ENCODE measurements around the gene CFAP43. TPM values are rescaled to one million over a fixed set of nuclear protein-coding genes. Genes with fewer than 3 reads are reported as not detected.
"Not testable (repeated sequence)": the region's sequence is repeated elsewhere in the genome, so short reads cannot be mapped to it uniquely, and the experiment has no call there.

Gene CFAP43
- total RNA-seq, 4 donors from 2014 or later, result not detected

DNA sequence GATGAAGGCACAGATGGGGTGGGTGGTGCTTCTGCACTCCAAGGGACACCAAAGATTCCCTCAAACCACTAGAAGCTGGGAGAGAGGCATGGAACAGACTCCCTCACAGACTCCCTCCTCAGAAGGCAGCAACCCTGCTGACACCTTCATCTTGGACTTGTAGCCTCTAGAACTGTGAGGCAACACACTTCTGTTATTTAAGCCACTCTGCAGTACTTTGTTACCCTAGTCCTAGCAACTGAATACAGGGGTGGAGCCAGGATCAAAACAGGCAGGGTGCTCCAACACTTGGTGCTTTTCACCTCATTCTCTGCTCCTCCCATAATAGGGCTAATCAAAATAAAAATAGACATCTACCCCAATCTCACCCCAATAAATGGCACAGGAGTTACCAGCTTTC, 20.2 kb upstream of the CFAP43 start:
- Histone ChIP-seq H3K27ac (no peak overlapping the region), H3K36me3 (peaks cover 0 to 2% of the 10 kb centered on the region in 2 donors), H3K4me3 (no peak overlapping the region), H3K9me3 (no peaks in the 10 kb centered on the region), H3K4me1 (peaks cover 16 to 20% of the 10 kb centered on the region in 2 donors), H3K27me3 (peaks cover 0 to 2% (median 0%) of the 10 kb centered on the region in 3 donors)
- TF ChIP-seq, protein P1, sequence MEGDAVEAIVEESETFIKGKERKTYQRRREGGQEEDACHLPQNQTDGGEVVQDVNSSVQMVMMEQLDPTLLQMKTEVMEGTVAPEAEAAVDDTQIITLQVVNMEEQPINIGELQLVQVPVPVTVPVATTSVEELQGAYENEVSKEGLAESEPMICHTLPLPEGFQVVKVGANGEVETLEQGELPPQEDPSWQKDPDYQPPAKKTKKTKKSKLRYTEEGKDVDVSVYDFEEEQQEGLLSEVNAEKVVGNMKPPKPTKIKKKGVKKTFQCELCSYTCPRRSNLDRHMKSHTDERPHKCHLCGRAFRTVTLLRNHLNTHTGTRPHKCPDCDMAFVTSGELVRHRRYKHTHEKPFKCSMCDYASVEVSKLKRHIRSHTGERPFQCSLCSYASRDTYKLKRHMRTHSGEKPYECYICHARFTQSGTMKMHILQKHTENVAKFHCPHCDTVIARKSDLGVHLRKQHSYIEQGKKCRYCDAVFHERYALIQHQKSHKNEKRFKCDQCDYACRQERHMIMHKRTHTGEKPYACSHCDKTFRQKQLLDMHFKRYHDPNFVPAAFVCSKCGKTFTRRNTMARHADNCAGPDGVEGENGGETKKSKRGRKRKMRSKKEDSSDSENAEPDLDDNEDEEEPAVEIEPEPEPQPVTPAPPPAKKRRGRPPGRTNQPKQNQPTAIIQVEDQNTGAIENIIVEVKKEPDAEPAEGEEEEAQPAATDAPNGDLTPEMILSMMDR (IDR thresholded peaks at IDR 0.05 in 4 of 5, conservative IDR thresholded peaks at IDR 0.05 in 1 of 5), result no peak
- TF ChIP-seq POLR2A (IDR thresholded peaks at IDR 0.05), result no peak
- intact Hi-C loops (cut with DNase I; ENCODE audit: low total_unique reads), result loop anchor here (5.0 to 10.0 kb wide), 2 partner anchors 225 to 288 kb away; partner anchors contain the start of gene SLK
- ATAC-seq (no peak), DNase-seq (no peak)
- in situ Hi-C loops (cut with MboI; ENCODE audit: low sequenced_read_pairs in 4 of 4), result no loop called here

DNA sequence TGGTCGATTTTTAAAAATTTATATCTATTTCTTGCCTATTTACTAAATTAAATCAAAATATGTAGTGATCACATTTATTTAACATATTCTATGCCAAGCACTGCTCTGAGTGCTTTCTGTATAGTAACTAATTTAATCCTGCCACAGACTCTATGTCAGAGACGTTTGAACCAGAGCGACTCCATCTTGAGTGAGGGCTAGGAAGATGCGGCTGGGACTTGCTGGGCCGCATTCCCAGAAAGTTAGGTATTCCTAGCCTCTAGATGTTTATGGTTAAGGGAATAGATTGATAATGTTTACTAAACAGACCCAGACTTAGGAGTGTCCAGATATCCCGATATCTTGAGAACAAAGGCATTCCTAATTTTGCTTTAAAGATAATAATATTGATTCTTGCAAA, 19.3 kb upstream of the CFAP43 start:
- Histone ChIP-seq H3K4me1 (peaks cover 7 to 10% of the 10 kb centered on the region in 2 donors), H3K9me3 (no peaks in the 10 kb centered on the region), H3K36me3 (no peaks in the 10 kb centered on the region), H3K27ac (no peak overlapping the region), H3K4me3 (no peak overlapping the region), H3K27me3 (peaks cover 0 to 6% (median 0%) of the 10 kb centered on the region in 3 donors)
- intact Hi-C loops (cut with DNase I; ENCODE audit: low total_unique reads) (loop anchor here (5.0 to 10.0 kb wide), 2 partner anchors 224 to 287 kb away; partner anchors contain the start of gene SLK), in situ Hi-C loops (cut with MboI; ENCODE audit: low sequenced_read_pairs in 4 of 4) (no loop called here)
- TF ChIP-seq, protein P1 (IDR thresholded peaks at IDR 0.05 in 4 of 5, conservative IDR thresholded peaks at IDR 0.05 in 1 of 5), result no peak
- no peak for TF ChIP-seq POLR2A (IDR thresholded peaks at IDR 0.05)
- no peak for DNase-seq
- ATAC-seq, result no peak

DNA sequence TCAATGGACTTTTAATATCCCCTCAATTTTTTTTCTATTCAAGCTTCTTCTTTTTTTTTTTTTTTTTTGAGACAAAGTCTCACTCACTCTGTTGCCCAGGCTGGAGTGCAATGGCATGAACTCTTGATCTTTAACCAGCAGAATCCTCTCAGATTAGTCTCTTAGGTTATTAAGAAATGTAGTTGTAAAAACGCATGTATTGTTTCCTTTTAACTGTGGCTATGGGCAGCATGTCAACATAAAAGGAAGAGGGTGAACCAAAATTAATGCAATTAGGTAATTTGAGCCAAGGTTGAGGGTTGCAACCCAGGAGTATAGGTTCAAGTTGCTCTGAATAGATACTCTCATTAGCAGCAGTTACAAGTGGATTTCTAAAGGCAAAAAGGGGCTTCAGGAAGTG, 18.2 kb upstream of the CFAP43 start:
- no peaks in the 10 kb centered on the region for H3K36me3 ChIP-seq
- peaks cover 0 to 4% of the 10 kb centered on the region in 2 donors for H3K4me1 ChIP-seq
- TF ChIP-seq, protein P1 (IDR thresholded peaks at IDR 0.05 in 4 of 5, conservative IDR thresholded peaks at IDR 0.05 in 1 of 5), result no peak
- TF ChIP-seq POLR2A (IDR thresholded peaks at IDR 0.05), result no peak
- no peak for DNase-seq
- H3K27ac ChIP-seq, result no peak overlapping the region
- H3K9me3 ChIP-seq, result no peaks in the 10 kb centered on the region
- intact Hi-C loops (cut with DNase I; ENCODE audit: low total_unique reads), result loop anchor here (5.0 to 10.0 kb wide), 2 partner anchors 223 to 286 kb away; partner anchors contain the start of gene SLK
- peaks cover 0 to 6% (median 0%) of the 10 kb centered on the region in 3 donors for H3K27me3 ChIP-seq
- H3K4me3 ChIP-seq, result no peak overlapping the region
- in situ Hi-C loops (cut with MboI; ENCODE audit: low sequenced_read_pairs in 4 of 4), result no loop called here
- ATAC-seq, result no peak

DNA sequence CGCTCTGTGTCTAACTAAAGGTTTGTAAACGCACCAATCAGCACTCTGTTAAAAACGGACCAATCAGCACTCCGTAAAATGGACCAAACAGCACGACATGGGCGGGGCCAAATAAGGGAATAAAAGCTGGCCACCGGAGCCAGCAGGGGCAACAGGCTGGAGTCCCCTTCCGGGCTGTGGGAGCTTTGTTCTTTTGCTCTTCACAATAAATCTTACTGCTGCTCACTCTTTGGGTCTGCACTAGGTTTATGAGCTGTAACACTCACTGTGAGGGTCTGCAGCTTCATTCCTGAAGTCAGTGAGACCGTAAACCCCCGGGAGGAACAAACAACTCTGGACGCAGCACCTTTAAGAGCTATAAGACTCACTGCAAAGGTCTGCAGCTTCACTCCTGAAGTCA, 16.8 kb upstream of the CFAP43 start:
- in situ Hi-C loops (cut with MboI; ENCODE audit: low sequenced_read_pairs in 4 of 4); intact Hi-C loops (cut with DNase I; ENCODE audit: low total_unique reads); H3K36me3 ChIP-seq; H3K4me1 ChIP-seq; DNase-seq; H3K9me3 ChIP-seq; H3K27me3 ChIP-seq; ATAC-seq; H3K4me3 ChIP-seq; H3K27ac ChIP-seq: not testable (repeated sequence)

DNA sequence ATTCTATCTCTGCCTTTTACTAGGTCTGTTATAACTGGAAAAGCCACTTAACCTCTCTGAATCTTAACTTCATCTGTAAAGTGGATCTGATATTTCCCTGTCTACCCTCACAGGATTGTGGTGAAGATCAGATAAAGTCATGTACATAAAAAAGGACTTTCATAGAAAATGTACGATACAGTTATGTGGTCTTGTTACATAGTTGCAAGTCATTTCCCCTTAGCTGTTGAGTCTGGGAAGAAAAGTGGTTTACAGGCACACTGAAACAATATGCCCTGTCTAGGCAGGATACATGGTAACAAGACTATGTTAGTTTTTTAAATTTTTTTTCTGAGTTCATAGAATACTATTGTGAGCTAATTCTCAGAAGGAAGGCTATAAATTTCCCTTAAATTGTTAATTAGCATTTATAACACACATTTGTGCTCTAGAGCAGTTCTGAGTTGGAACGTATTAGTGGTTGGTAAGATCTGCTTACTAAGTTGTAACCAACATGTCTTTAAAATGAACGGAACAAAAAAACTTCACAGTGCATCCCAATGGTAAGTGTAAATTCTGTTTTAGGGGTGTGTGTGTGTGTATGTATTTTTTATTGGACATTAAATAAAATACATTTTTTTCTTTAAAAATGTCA, 15.5 kb upstream of the CFAP43 start:
- in situ Hi-C loops (cut with MboI; ENCODE audit: low sequenced_read_pairs in 4 of 4) (no loop called here), intact Hi-C loops (cut with DNase I; ENCODE audit: low total_unique reads) (no loop called here)
- Histone ChIP-seq H3K4me1 (no peaks in the 10 kb centered on the region), H3K4me3 (no peak overlapping the region), H3K36me3 (no peaks in the 10 kb centered on the region), H3K27ac (no peak overlapping the region), H3K9me3 (no peaks in the 10 kb centered on the region), H3K27me3 (peaks cover 0 to 6% (median 0%) of the 10 kb centered on the region in 3 donors)
- DNase-seq (no peak), ATAC-seq (no peak)
- TF ChIP-seq POLR2A (IDR thresholded peaks at IDR 0.05), result no peak
- TF ChIP-seq, protein P1 (IDR thresholded peaks at IDR 0.05 in 4 of 5, conservative IDR thresholded peaks at IDR 0.05 in 1 of 5), result no peak

Data from gastrocnemius medialis (tissue), 4 donors.